Thoracic aorta (tissue), 2 donors: ENCODE measurements around the gene DPH7. TPM values are rescaled to one million over a fixed set of nuclear protein-coding genes. Genes with fewer than 3 reads are reported as not detected.

Experiments
- ATAC-seq: fragments of 150-250 bp; one replicate; pipeline ENCODE4 v1.8.0; 2017; ENCODE audit warnings: low read depth; ENCODE audit not compliant: insufficient number of reproducible peaks, low FRiP score
- DNase-seq: peaks from one replicate; pipeline ENCODE4 v3.0.0-alpha.2; 2020; ENCODE audit warnings: low spot score
- H3K27ac ChIP-seq, 2 donors: fragments of 200-600 bp; sonication (generic); 1 replicate in 1 of 2; 2 replicates in 1 of 2; pipeline ENCODE4 v1.5.1; 2016; ENCODE audit warnings: mild to moderate bottlenecking in 2 of 2, moderate library complexity in 2 of 2
- H3K27me3 ChIP-seq: fragments of 200-600 bp; sonication (generic); replicated peaks from 2 replicates; pipeline ENCODE4 v1.6.0; 2016; ENCODE audit warnings: mild to moderate bottlenecking; ENCODE audit not compliant: insufficient read depth
- H3K36me3 ChIP-seq: fragments of 200-600 bp; sonication (generic); one replicate; pipeline ENCODE4 v1.5.1; 2016
- H3K4me1 ChIP-seq, 2 donors: fragments of 200-600 bp; sonication (generic); 1 replicate in 1 of 2; 2 replicates in 1 of 2; pipeline versions ENCODE4 v1.5.1 to v1.6.0; 2016; ENCODE audit warnings: low read depth in 2 of 2, mild to moderate bottlenecking in 1 of 2; ENCODE audit not compliant: control insufficient read depth in 1 of 2
- H3K4me3 ChIP-seq: fragments of 200-600 bp; sonication (generic); 2 replicates; pipeline ENCODE4 v1.5.1; 2016; ENCODE audit warnings: mild to moderate bottlenecking
- H3K9me3 ChIP-seq: fragments of 200-600 bp; sonication (generic); 2 replicates; pipeline ENCODE4 v1.5.1; 2016
- CTCF ChIP-seq: fragments of 200-600 bp; sonication (generic); IDR thresholded peaks from one replicate; pipeline ENCODE4 v1.5.1; 2019; ENCODE audit warnings: antibody characterized with exemption
- total RNA-seq, 2 donors: library from RNA; depleted of rRNA; stranded (reverse); fragments of >200 nt; gene quantifications; one replicate each; pipeline versions ENCODE4 v1.1.0 to v1.2.3, GENCODE V29; 2016

DPH7 gene
- total RNA-seq, 2 donors from 2014 or later, result 36.8 to 43.7 TPM

GRCh38 chr9:137620048-137620405 is 41.3 kb upstream of the DPH7 start:
- DNase-seq (no peak), ATAC-seq (no peak)
- no peak for TF ChIP-seq CTCF
- Histone ChIP-seq H3K27me3 (no peaks in the 10 kb centered on the region), H3K36me3 (peaks cover 9% of the 10 kb centered on the region), H3K9me3 (no peaks in the 10 kb centered on the region), H3K4me3 (peak overlapping the region; percentile 80), H3K4me1 (peaks cover 30 to 39% of the 10 kb centered on the region in 2 donors), H3K27ac (peak overlapping the region in 1 of 2 donors; percentile 76)

- Histone ChIP-seq H3K9me3 (no peaks in the 10 kb centered on the region), H3K27ac (peak overlapping the region; percentile 55 to 76), H3K27me3 (no peaks in the 10 kb centered on the region), H3K4me3 (peak overlapping the region; percentile 80), H3K4me1 (peaks cover 30 to 39% of the 10 kb centered on the region in 2 donors), H3K36me3 (peaks cover 14% of the 10 kb centered on the region)
- DNase-seq (no peak), ATAC-seq (peak; percentile 14)
- no peak for TF ChIP-seq CTCF
Measured at GRCh38 chr9:137619240-137620047, 40.7 kb upstream of the DPH7 start.

- H3K4me1 ChIP-seq, result peaks cover 30 to 39% of the 10 kb centered on the region in 2 donors
- H3K36me3 ChIP-seq, result peaks cover 18% of the 10 kb centered on the region
- TF ChIP-seq CTCF, result no peak
- DNase-seq (peak; percentile 17), ATAC-seq (peak; percentile 92)
- H3K9me3 ChIP-seq, result no peaks in the 10 kb centered on the region
- H3K27me3 ChIP-seq, result no peaks in the 10 kb centered on the region
- H3K4me3 ChIP-seq, result peak within 1 kb of the TSS; percentile 99
- H3K27ac ChIP-seq, result peak within 1 kb of the TSS; percentile 92 to 93
Measured at GRCh38 chr9:137618105-137619067, 39.7 kb upstream of the DPH7 start, which contains the start of gene EHMT1. Gene EHMT1, plus strand, starts transcription at chr9:137619005. Its CDS starts 24 bp downstream, at chr9:137619029.

- no peak for TF ChIP-seq CTCF
- no peak overlapping the region for H3K4me3 ChIP-seq
- DNase-seq (no peak), ATAC-seq (no peak)
- peaks cover 18% of the 10 kb centered on the region for H3K36me3 ChIP-seq
- H3K9me3 ChIP-seq, result no peaks in the 10 kb centered on the region
- no peak overlapping the region for H3K27ac ChIP-seq
- H3K27me3 ChIP-seq, result no peaks in the 10 kb centered on the region
- peaks cover 27 to 42% of the 10 kb centered on the region in 2 donors for H3K4me1 ChIP-seq
Measured at GRCh38 chr9:137615387-137615871, 36.7 kb upstream of the DPH7 start.
